ENCODE measurements around the gene TMCO5A. TPM values are rescaled to one million over a fixed set of nuclear protein-coding genes. Genes with fewer than 3 reads are reported as not detected.

The TMCO5A gene
- total and polyA plus RNA-seq, 2 donors (not counting 3 experiments of a cell fraction or from before 2014, with no cell fraction given) = not detected

DNA sequence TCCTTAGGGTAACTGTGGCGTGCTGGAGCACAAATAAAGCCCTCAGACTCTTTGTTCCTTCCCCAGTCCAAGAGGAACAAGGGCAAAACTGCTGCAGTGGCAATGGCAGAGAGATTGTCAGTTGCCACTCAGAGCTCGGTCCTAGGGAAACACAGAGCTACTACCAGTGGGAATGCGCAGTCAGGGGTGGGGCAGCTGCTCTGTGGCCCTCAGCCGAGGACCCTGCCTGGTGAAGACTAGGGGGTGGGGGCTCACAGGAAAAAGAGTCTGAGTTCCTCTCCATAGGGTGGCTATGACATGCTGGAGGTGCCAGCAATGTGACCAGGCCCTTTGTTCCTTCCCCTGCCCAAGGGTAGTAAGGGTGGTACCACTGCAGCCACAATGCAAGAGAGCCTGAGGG is 43.8 kb downstream of the TMCO5A start:
- intact Hi-C loops (cut with micrococcal nuclease) = no loop called here
- no peaks in the 10 kb centered on the region for H3K4me1 ChIP-seq (ENCODE audit: control insufficient read depth, extremely low read depth, insufficient read depth, low read length)
- no peaks in the 10 kb centered on the region for H3K9me1 ChIP-seq (replicated peaks; ENCODE audit: control insufficient read depth, extremely low read depth, insufficient read depth, low read length)
- no peak for TF ChIP-seq FOS (IDR thresholded peaks at IDR 0.05; ENCODE audit: borderline replicate concordance, insufficient read depth, low read length)
- TF ChIP-seq POLR2A (IDR thresholded peaks at IDR 0.05; ENCODE audit: low read depth, low read length) = no peak
- no peak for TF ChIP-seq EZH2 (IDR thresholded peaks at IDR 0.05; ENCODE audit: borderline replicate concordance, low read depth, low read length, severe bottlenecking)
- TF ChIP-seq, protein P1, sequence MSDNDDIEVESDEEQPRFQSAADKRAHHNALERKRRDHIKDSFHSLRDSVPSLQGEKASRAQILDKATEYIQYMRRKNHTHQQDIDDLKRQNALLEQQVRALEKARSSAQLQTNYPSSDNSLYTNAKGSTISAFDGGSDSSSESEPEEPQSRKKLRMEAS (IDR thresholded peaks at IDR 0.05; ENCODE audit: insufficient read depth, insufficient read length) = no peak
- TF ChIP-seq POLR2AphosphoS5 (IDR thresholded peaks at IDR 0.05; ENCODE audit: insufficient read depth, low read depth, low read length) = no peak
- no peak for TF ChIP-seq MYC (IDR thresholded peaks at IDR 0.05; ENCODE audit: low read depth, low read length)
- TF ChIP-seq, protein P2, sequence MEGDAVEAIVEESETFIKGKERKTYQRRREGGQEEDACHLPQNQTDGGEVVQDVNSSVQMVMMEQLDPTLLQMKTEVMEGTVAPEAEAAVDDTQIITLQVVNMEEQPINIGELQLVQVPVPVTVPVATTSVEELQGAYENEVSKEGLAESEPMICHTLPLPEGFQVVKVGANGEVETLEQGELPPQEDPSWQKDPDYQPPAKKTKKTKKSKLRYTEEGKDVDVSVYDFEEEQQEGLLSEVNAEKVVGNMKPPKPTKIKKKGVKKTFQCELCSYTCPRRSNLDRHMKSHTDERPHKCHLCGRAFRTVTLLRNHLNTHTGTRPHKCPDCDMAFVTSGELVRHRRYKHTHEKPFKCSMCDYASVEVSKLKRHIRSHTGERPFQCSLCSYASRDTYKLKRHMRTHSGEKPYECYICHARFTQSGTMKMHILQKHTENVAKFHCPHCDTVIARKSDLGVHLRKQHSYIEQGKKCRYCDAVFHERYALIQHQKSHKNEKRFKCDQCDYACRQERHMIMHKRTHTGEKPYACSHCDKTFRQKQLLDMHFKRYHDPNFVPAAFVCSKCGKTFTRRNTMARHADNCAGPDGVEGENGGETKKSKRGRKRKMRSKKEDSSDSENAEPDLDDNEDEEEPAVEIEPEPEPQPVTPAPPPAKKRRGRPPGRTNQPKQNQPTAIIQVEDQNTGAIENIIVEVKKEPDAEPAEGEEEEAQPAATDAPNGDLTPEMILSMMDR (IDR thresholded peaks at IDR 0.05; ENCODE audit: extremely low read depth in 1 of 2, insufficient read depth in 1 of 2, low read depth in 1 of 2, low read length in 2 of 2) = no peak
- no peak for TF ChIP-seq GATA2 (IDR thresholded peaks at IDR 0.05; ENCODE audit: insufficient read depth, insufficient read length, low read depth, low read length)
- no peak for TF ChIP-seq JUN (IDR thresholded peaks at IDR 0.05; ENCODE audit: borderline replicate concordance, insufficient read depth, insufficient read length, low read depth)
- BruUV-seq (replicated peaks) = no TSS peak
- DNase-seq (ENCODE audit: low read depth, low spot score) (no peak), FAIRE-seq (no peak)
- H3K27me3 ChIP-seq (ENCODE audit: control insufficient read depth in 2 of 2, insufficient read depth in 2 of 2, low read length in 2 of 2) = peaks cover 12 to 39% of the 10 kb centered on the region in 2 experiments
- CTCF ChIA-PET = interaction anchor here (0.7 kb wide), 1 partner anchor 411 kb away, joined by 3 read pairs; no protein-coding TSS in a partner anchor
- no peak overlapping the region for H3K4me3 ChIP-seq (replicated peaks in 1 of 3; ENCODE audit: insufficient read depth in 1 of 3, low read depth in 1 of 3, low read length in 3 of 3)
- H2AFZ ChIP-seq (ENCODE audit: low read depth, low read length) = no peak overlapping the region
- POLR2A ChIA-PET = no interaction called here
- dilution Hi-C loops (cut with MboI; ENCODE audit: extremely low pct_ligation_motif_present, low sequenced_read_pairs) = no loop called here
- no peaks in the 10 kb centered on the region for H3K79me2 ChIP-seq (ENCODE audit: control insufficient read depth, insufficient read depth, low read length)
- H3K4me2 ChIP-seq (ENCODE audit: insufficient read depth, low read length) = no peak overlapping the region
- no peaks in the 10 kb centered on the region for H4K20me1 ChIP-seq (replicated peaks; ENCODE audit: control insufficient read depth, extremely low read depth, insufficient read depth, low read length)
- no peaks in the 10 kb centered on the region for H3K36me3 ChIP-seq (ENCODE audit: control insufficient read depth in 2 of 2, extremely low read depth in 1 of 2, insufficient read depth in 2 of 2, low read length in 2 of 2)
- H3K27ac ChIP-seq (ENCODE audit: insufficient read depth, low read depth, low read length) = no peak overlapping the region
- no peaks in the 10 kb centered on the region for H3K9me3 ChIP-seq (replicated peaks; ENCODE audit: control insufficient read depth, insufficient read depth, low read length)
- H3K9ac ChIP-seq (replicated peaks; ENCODE audit: extremely low read depth, insufficient read depth, low read length) = no peak overlapping the region

All from endothelial cell of umbilical vein (primary cell).